ENCODE results near the gene ADI1.
"Not testable (repeated sequence)": the region's sequence is repeated elsewhere in the genome, so short reads cannot be mapped to it uniquely, and the experiment has no call there.

The ADI1 gene

GRCh38 chr2:3453190-3453999, 65.9 kb downstream of the ADI1 start:
- DNase-seq (ENCODE audit: extremely low spot score, insufficient read length, low read depth) (no peak), FAIRE-seq (no peak)

GRCh38 chr2:3451926-3452671, 67.2 kb downstream of the ADI1 start:
- DNase-seq (ENCODE audit: extremely low spot score, insufficient read length, low read depth) (no peak), FAIRE-seq (no peak)

- FAIRE-seq (no peak), DNase-seq (ENCODE audit: extremely low spot score, insufficient read length, low read depth) (no peak)
Measured at GRCh38 chr2:3451169-3451568, 68.2 kb downstream of the ADI1 start.

GRCh38 chr2:3450385-3451010, 68.8 kb downstream of the ADI1 start:
- no peak for DNase-seq (ENCODE audit: extremely low spot score, insufficient read length, low read depth)
- no peak for FAIRE-seq

- no peak for DNase-seq (ENCODE audit: extremely low spot score, insufficient read length, low read depth)
- FAIRE-seq, result no peak
Measured at GRCh38 chr2:3449936-3450335, 69.4 kb downstream of the ADI1 start.

GRCh38 chr2:3449086-3449485, 70.2 kb downstream of the ADI1 start:
- no peak for DNase-seq (ENCODE audit: extremely low spot score, insufficient read length, low read depth)
- FAIRE-seq, result no peak

GRCh38 chr2:3448441-3448911, 70.9 kb downstream of the ADI1 start:
- not testable (repeated sequence) for FAIRE-seq; DNase-seq (ENCODE audit: extremely low spot score, insufficient read length, low read depth)

GRCh38 chr2:3447789-3448317, 71.5 kb downstream of the ADI1 start:
- FAIRE-seq (no peak), DNase-seq (ENCODE audit: extremely low spot score, insufficient read length, low read depth) (no peak)

Measured in GM18507 (cell line).